22Rv1 (cell line): ENCODE measurements around the gene GAK.

Source experiments
- CTCF ChIP-seq: fragments of 450-650 bp; IDR thresholded peaks from 2 replicates; pipeline ENCODE4 v1.5.1; 2017; ENCODE audit warnings: mild to moderate bottlenecking
- ZFX ChIP-seq: fragments of 450-650 bp; IDR thresholded peaks from 2 replicates; pipeline ENCODE4 v1.6.1; 2017; ENCODE audit warnings: antibody characterized with exemption, borderline replicate concordance

- no peak for TF ChIP-seq CTCF
- TF ChIP-seq ZFX = no peak
Observed at GRCh38 chr4:921830-922331, 10.2 kb downstream of the GAK start.
